Lower leg skin (tissue), 4 donors: Measurements from ENCODE around the gene RNF157. TPM values are rescaled to one million over a fixed set of nuclear protein-coding genes. Genes with fewer than 3 reads are reported as not detected.

ENCODE experiments used
- DNase-seq, 2 donors: peaks; one replicate each; pipeline ENCODE4 v3.0.0-alpha.2; 2019; ENCODE audit warnings: low spot score in 2 of 2
- H3K4me3 ChIP-seq: fragments of 200-600 bp; sonication (generic); 2 replicates; pipeline ENCODE4 v1.5.1; 2017; ENCODE audit warnings: mild to moderate bottlenecking, low read depth; ENCODE audit not compliant: poor library complexity, severe bottlenecking
- POLR2A ChIP-seq, 2 donors: fragments of 450-650 bp; IDR thresholded peaks; one replicate each; pipeline ENCODE4 v1.6.1; 2016 to 2017; ENCODE audit warnings: antibody characterized with exemption in 2 of 2, mild to moderate bottlenecking in 1 of 2, moderate library complexity in 1 of 2
- WGBS, 2 donors: methylation state at CpG; one replicate each; pipeline ENCODE4 v1.1.5; 2018; 5-methylcytosine and 5-hydroxymethylcytosine counted together
- intact Hi-C: fragments of 100-400 bp; cut with DNase I; formaldehyde crosslinking; loops from one replicate; pipeline ENCODE4 v1.15.0; 2023; ENCODE audit warnings: low total_unique reads
- total RNA-seq, 4 donors: library from RNA; depleted of rRNA; stranded (reverse); fragments of >200 nt; gene quantifications; one replicate each; pipeline ENCODE4 v1.1.0, GENCODE V29; 2016
- TF ChIP-seq, protein P1 (sequence below), 3 donors: fragments of 450-650 bp; IDR thresholded peaks; one replicate each; pipeline ENCODE4 v1.5.1; 2016; ENCODE audit warnings: antibody characterized with exemption in 3 of 3, mild to moderate bottlenecking in 3 of 3, moderate library complexity in 2 of 3

The RNF157 gene
- total RNA-seq, 4 donors from 2014 or later = 0.83 to 2.4 (median 1.4) TPM

DNA sequence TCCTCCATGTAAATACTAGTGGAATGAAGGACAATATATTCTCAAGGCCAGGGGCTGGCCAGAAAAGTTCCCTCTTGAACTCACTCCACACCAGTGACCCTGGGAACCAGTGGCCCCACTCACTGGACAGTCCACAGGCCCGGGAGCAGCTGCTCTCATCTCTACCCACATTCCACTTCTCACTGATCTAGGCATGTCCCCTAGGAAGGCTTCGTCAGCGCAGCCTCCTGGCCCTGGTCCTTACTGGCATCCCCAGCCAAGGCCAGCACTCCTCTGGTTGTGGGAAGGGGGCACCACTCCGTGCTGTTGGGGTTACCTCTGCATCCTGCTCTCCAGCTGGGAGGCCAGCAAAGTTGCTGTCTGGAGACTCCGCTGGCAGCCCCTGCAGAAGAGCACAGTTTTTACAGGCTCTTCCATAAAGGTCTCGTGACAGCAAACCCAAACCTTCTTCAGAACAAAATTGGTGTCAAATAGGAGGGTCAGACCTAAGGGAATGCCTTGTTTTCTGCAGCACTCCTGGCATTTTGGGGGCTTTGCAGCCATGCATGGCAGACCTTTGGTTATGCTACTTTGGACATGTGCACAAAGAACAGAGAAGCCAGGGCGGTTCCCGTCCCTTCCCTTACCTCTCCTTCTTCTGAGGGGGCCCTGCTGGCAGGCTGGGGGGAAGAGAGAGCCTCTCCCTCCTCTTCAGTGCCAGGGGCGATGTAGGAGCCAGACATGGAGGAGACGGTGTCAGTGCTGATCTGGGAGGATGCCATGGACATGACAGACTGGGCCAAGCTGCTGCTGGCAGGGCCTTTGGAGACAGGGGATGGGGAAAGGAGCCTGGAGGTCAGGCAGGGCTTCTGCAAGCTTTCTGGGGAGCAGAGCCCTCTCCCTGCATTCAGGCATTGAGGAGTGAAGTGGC, 85.1 kb downstream of the RNF157 start:
- peak in 1 of 2 donors; percentile 72 for DNase-seq
- WGBS, 2 donors = 85 to 86% methylated on average over 10 of the region's 10 CpGs
- intact Hi-C loops = no loop called here

DNA sequence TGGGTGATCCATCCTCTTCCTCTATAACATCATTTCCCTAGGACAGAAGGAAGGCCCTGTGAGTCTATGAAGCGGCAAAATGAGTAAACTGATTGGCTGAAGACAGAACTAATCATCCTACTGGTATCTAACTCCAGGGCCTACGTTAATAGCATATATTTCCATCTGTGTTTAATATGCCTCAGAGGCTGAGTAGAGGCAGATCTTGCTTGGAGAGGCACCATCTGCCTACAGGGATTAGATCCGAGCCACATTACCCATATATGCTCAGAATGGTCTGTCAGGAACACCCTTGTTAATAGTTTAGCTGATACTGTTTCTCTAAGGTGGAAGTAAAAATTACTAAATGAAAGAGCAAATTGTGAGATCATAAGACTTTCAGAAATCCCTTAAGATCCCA, 86.0 kb downstream of the RNF157 start:
- WGBS, 2 donors = 90 to 96% methylated on average over 3 of the region's 3 CpGs
- TF ChIP-seq, protein P1, sequence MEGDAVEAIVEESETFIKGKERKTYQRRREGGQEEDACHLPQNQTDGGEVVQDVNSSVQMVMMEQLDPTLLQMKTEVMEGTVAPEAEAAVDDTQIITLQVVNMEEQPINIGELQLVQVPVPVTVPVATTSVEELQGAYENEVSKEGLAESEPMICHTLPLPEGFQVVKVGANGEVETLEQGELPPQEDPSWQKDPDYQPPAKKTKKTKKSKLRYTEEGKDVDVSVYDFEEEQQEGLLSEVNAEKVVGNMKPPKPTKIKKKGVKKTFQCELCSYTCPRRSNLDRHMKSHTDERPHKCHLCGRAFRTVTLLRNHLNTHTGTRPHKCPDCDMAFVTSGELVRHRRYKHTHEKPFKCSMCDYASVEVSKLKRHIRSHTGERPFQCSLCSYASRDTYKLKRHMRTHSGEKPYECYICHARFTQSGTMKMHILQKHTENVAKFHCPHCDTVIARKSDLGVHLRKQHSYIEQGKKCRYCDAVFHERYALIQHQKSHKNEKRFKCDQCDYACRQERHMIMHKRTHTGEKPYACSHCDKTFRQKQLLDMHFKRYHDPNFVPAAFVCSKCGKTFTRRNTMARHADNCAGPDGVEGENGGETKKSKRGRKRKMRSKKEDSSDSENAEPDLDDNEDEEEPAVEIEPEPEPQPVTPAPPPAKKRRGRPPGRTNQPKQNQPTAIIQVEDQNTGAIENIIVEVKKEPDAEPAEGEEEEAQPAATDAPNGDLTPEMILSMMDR (IDR thresholded peaks at IDR 0.05) = no peak
- no peak for TF ChIP-seq POLR2A (IDR thresholded peaks at IDR 0.05)
- intact Hi-C loops = no loop called here
- H3K4me3 ChIP-seq = no peak overlapping the region
- DNase-seq = no peak

More for the DNA sequence above, 85.1 kb downstream of the RNF157 start:
- H3K4me3 ChIP-seq = no peak overlapping the region
- TF ChIP-seq, protein P1 (IDR thresholded peaks at IDR 0.05) = no peak
- no peak for TF ChIP-seq POLR2A (IDR thresholded peaks at IDR 0.05)

DNA sequence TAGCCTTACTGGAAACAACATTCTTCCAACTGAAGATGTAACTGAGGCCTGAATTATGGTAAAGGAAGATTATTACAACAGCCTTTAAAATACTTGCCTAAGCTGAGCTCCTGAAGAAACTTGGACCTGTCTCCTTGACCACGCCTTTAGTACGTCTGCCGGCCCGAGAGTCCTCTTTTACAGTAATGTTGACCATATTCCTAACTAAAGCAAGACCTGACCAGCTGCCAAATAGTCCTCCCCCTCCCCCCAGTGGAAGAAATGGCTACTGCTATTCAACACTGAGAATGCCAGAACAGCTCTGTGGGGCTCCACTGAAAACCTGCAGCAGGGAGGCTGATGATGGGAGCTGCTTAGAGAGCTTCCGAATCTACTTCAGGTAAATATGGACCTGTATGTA, 86.7 kb downstream of the RNF157 start:
- intact Hi-C loops = no loop called here
- WGBS, 2 donors = 70 to 73% methylated on average over 5 of the region's 5 CpGs
- peak in 1 of 2 donors; percentile 54 for DNase-seq
- TF ChIP-seq, protein P1 (IDR thresholded peaks at IDR 0.05) = no peak
- TF ChIP-seq POLR2A (IDR thresholded peaks at IDR 0.05) = no peak
- no peak overlapping the region for H3K4me3 ChIP-seq

GRCh38 chr17:76153202-76153601, 87.1 kb downstream of the RNF157 start:
- intact Hi-C loops = no loop called here
- TF ChIP-seq, protein P1 (IDR thresholded peaks at IDR 0.05) = no peak
- TF ChIP-seq POLR2A (IDR thresholded peaks at IDR 0.05) = no peak
- no peak overlapping the region for H3K4me3 ChIP-seq
- DNase-seq = peak in 1 of 2 donors; percentile 56
- WGBS, 2 donors = 92 to 94% methylated on average over 9 of the region's 9 CpGs

DNA sequence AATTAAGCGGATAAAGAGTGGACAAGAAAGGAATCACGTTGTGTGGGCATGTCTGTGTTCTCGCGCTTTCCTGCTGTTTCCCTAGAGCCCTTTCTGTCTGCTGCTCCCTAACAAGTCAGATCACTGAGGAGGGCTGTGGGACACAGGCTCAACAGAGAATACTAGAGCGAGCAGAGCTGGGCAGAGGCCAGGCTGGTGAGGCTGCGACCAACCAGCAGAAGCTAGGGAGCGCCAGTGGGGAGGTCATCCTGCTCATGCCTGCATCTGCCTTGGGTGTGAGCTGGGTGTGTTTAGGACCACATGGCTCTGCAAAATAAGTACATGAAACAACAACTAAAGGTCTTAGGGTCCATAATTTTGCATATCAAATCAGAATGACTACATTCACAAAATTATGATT, 87.7 kb downstream of the RNF157 start:
- TF ChIP-seq POLR2A (IDR thresholded peaks at IDR 0.05) = no peak
- TF ChIP-seq, protein P1 (IDR thresholded peaks at IDR 0.05) = no peak
- H3K4me3 ChIP-seq = no peak overlapping the region
- DNase-seq = peak in 1 of 2 donors; percentile 82
- intact Hi-C loops = no loop called here
- 77 to 78% methylated on average over 7 of the region's 7 CpGs for WGBS, 2 donors
